HS-27A (cell line): ENCODE data around the gene UFD1.

ENCODE experiments used
- DNase-seq: peaks from one replicate; pipeline ENCODE4 v3.0.0-alpha.2; 2012; ENCODE audit warnings: low read depth, missing footprints

The UFD1 gene

DNA sequence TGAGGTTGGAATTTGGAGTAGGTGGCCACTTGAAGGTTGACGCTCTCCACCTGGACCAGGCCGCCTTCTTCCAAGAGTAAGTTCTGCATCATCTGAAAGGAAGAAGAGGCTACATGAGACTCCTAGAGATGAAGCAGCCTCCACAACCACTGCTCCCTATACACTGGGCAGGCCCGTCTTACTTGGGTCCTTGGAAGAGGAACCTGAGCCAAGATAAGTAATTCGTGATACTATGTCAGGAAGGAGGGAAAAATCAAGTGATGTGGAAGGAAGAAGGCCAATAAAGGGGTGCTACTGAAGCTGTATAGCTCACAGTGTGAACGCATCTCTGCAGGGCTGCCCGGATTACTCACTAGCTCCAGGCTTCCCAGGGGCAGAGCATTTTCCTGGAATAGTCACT lies 11.1 kb downstream of the UFD1 start:
- no peak for DNase-seq

GRCh38 chr22:19466848-19467752 lies 11.9 kb downstream of the UFD1 start:
- DNase-seq, result no peak

GRCh38 chr22:19466126-19466716 lies 12.8 kb downstream of the UFD1 start:
- DNase-seq, result no peak

DNA sequence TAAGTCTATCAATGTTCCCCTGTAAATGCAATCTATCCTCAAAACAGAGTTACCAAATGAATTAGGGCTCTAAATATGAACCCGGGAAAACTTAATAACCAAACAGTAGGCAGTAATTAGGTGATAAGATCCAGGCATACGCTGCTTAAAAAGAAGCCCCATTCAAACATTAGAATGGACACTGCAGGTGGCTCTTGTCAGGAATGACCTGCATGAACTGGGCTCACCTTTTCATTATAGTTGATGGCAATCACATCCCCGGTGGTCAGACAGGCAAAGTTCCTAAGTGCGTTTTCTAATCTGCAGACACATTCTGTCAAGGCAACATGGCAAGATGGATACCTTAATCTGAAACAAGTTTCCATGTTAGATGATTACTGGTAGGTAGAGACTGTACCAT lies 14.0 kb downstream of the UFD1 start:
- no peak for DNase-seq

DNA sequence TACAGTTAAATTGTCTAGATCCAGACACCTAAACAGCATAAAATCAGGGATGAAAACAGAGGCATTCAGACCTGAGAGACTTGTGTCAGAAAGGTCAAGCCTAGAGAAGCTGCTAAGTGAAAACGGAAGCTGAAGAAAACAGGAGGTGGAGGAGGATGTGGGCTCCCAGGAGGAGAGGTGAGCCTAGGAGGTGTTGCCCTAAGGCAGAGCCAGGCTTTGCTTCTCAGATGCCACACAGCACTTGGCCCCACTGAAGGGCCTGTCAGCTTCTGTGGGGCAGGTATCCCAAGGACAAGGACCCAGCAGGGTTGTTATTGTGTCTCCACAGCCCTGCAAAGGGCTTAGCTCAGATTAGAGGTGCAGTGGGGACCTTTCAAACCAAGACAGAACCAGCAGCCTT lies 14.4 kb downstream of the UFD1 start:
- DNase-seq, result no peak

DNA sequence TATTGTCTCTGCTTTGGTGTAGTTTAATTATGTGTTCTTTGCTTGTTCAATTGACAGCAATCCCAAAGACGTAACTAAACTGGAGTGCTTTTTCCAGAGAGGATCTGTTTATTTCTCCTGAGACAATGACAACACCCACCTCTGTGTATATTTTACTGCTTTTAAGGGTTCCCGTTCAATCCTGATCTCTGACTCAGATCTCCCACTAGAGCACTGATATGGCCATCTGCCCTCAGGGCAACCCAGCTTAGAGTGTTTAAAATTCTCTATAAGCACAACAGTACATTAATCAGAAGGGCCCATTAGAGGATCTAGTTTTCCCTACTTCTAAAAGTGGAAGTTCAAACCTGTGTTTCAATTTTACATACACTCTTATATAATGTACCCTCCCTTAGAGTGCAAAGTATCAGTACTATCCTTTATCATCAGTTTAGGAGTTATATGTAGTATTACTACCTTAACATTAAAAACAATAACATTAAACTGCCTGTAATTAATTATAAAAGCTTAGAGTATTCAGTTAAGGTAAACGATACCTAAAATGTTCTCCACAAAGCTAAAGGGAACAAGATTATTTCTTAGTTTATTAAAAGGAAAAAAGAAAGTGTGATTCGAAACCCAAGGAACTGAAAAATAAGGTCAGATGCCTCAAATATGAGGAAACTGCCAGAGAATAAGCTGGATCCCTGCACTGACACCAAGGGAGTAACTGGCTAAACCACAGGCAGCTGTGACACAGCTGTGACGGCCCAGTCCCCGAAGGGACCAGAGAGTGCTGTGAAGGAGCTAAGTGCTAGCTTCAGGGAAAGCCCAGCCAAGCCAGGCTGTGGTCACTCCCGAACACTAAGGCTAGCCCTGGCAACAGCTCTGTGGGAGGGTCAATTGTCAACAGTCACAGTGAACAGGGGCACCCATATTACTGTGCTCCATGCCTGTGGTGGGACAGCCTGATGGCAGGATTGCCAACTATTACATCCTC lies 15.2 kb downstream of the UFD1 start:
- DNase-seq, result no peak

DNA sequence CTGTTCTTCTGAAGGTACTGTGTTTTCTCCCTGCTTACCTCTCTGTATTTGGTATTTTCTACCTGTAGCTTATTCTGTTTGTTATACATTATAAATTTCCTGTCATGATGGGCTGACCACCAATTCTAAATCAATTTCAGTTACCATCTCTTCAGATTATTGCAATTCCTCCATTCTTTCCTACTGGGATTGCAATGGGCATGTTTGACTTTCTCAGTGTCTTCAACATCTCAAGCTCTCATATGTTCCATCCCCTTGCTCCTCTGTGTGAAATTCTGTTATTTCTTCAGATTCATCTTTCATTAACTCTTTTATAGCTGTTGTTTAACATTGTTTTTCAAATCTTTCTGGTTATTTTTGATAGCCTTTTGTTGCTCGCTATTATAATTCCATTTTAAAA lies 16.0 kb downstream of the UFD1 start:
- DNase-seq, result no peak

DNA sequence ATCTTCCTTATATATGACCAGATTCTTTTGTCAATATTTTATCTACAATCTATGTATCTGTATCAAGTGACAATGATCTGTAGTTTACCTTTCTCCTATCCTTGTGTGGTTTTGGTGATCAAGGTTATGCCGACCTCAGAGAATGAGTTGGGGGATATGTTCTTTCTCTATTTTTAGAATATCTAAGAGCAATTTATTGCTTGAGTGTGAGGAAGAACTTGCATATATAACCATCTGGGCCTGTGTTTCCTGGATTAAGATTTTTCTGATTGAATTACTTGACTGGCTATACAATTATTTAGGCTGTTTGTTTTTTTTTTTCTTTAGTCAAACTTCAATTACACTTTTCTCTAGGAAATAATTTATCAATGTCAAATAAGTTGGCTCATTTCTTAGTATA lies 17.5 kb downstream of the UFD1 start:
- no peak for DNase-seq

- DNase-seq, result no peak
Observed at GRCh38 chr22:19460036-19460435, 19.0 kb downstream of the UFD1 start.

DNA sequence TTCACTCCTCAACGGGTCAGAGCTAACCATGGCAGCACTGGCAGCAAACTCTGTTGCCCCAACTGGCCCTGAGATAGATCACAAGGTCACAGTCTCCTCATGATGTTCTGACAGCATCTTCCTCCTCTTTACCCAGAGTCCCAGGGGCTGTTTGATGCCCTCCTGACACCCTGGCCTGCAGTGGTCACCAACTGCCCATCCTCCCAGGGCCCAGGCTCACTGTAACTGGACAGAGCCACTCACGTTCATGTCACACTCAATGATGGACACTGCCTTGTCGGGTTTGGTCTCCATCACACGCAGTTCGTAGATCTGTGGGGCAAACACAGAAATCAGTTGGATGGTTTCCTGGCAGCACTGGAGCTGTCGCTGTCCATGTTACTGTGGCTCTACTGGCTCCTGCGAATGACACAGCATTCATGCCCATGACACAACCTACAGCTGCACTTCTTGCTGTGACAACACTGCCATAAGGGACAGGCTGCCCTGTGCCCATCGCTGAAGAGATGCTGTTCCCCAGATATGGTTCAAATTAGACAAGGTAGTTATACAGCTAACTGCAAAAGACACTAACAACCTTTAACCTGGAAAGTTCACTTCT lies 21.1 kb downstream of the UFD1 start:
- DNase-seq, result no peak

GRCh38 chr22:19456541-19456940 lies 22.5 kb downstream of the UFD1 start:
- no peak for DNase-seq

- DNase-seq, result no peak
Observed at GRCh38 chr22:19455585-19456370, 23.2 kb downstream of the UFD1 start.

GRCh38 chr22:19455033-19455432 lies 24.0 kb downstream of the UFD1 start:
- DNase-seq, result no peak

- DNase-seq, result no peak
Observed at GRCh38 chr22:19454156-19454555, 24.8 kb downstream of the UFD1 start.

- no peak for DNase-seq
Observed at GRCh38 chr22:19453718-19454117, 25.3 kb downstream of the UFD1 start.

DNA sequence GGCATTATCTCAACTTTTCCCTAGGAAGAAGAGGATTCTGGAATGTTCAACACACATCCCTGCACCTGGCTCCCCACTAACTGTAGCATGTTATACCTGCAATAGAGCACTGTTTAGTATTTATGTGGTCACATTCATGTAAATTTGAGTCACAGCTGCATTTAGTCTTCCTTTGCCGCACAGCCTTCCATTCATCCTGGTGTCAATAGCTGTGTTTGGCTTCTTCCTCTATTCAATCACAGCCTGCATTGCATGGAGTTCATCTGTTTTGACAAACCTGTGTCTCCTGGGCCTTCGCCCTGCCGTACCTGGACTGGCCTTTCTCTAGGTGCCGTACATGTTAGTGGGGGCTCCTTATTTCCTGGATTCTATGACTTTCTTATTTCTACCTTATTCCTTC lies 27.4 kb downstream of the UFD1 start:
- DNase-seq, result no peak

DNA sequence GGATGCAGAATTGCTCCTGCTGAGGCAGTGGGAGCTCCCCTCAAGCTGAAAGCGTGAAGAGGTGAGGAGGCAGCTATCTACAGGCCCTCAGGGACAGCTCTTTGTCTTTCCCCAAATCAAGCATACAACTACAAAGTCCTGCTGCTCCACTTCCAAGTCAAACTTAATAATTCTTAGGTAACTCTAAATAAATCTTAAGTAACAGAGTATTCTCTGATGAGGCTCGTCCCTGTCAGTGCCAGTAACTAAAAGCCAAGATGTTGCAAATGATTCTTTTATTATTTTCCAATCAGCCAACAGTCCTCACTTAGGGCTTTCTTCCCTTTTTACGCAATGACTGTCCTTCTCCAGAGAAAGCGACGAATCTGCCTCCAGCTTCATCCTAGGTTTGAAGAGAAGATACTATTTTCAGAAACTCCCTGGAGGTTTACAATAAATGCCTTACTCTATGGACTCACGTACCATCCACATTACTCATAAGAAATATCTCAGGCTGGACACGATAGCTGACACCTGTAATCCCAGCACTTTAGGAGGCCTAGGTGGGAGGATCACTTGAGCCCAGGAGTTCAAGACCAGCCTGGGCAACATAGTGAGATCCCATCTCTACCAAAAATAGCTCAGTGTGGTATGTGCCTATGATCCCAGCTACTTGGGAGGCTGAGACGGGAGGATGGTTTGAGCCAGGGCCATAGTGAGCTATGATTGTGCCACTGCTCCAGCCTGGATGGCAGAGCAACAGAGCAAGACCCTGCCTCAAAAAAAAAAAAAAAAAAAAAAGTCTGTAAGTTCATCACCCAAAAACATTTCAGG lies 28.4 kb downstream of the UFD1 start:
- DNase-seq, result no peak

DNA sequence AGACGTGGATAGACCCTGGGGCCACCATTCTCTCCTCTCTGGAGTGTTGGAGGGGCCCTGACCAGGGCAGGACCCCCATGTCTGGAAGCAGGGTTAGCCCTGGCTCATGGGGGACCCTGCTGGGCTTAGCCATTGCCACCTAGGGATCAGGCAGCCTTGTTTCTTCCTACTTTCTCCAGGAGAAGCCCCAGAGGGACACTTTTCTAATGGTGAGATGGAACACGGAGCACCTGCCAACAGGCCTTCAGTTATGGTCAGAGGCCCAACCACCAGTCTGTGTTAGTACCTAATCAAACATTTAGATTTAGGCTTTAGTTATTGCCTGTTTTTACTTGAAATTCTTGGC lies 29.6 kb downstream of the UFD1 start:
- DNase-seq, result no peak

GRCh38 chr22:19448739-19449421 lies 30.1 kb downstream of the UFD1 start:
- DNase-seq, result no peak

DNA sequence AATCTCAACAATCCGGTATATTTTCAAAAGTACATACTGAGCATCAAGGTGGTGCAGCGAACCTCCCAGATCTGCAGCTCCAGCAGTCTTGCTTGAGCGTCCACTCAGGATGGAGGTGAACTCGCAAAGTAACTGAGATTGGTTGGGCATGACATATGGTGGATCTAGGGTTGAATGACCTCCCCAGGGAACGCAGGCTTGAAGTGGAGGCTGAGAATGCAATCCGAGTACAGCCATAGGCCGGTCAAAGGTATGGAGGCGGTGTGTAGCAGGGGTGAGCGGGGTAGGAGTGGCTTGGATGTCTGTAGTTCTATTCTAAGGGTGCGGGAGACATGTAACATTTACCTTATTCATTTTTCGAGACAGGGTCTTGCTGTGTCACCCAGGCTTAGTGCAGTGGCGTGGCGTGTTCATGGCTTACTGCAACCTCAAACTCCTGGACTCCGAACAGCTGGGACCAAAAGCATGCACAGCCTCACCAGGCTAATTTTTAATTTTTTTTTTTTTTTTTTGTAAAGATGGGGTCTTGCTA lies 30.9 kb downstream of the UFD1 start:
- peak; percentile 34 for DNase-seq
